Limb (tissue), 2 donors: ENCODE results near the gene SORBS2.
A peak's percentile ranks its signal among the peaks of the same experiment; 100 is the strongest.

Experiments used
- DNase-seq, 2 donors: peaks; one replicate each; pipeline ENCODE4 v3.0.0-alpha.2; 2016; ENCODE audit errors: extremely low spot score in 2 of 2

SORBS2 gene

GRCh38 chr4:185800266-185800945 is 11.6 kb downstream of the SORBS2 start:
- no peak for DNase-seq

- no peak for DNase-seq
Measured at GRCh38 chr4:185799442-185799841, 12.6 kb downstream of the SORBS2 start.

- no peak for DNase-seq
Measured at GRCh38 chr4:185797596-185798338, 14.2 kb downstream of the SORBS2 start.

DNA sequence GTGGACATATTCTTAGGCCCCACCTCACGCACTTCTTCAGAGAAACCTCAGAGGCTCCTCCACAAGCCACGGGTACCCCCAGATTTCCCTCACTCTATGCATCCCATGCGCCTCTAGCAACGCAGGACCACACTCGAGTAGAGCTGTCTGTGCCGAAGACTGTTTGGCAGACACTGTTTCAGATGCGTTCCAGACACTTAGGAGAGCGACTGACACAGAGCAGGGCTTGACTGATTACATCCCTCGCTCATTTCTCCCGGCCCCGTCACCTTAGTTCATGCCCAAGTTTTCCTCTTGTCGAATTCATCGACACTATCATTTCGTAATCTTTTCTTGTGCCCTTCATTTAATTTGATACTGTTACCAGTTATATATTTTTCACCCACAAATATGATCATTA is 15.0 kb downstream of the SORBS2 start:
- no peak for DNase-seq

GRCh38 chr4:185796176-185796575 is 15.8 kb downstream of the SORBS2 start:
- no peak for DNase-seq

DNA sequence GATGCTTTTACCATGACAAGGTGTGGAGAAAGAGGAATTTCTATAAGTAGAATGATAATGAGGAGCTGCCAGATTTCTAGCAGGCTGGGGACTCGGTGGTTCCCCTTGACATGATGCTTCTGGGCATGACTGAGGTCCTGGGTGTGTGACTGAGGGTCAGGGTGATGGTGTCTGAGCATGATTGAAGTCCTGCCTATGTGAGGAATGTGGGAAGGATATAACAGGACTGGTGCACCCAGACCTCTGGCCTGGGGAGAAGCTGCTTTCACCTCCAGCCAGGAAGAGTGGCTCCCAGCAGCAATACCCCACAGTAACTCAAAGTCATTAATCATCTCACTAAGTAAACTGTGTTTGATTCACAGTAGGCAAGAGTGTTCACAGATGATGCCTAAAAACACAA is 17.4 kb downstream of the SORBS2 start:
- DNase-seq: no peak

DNA sequence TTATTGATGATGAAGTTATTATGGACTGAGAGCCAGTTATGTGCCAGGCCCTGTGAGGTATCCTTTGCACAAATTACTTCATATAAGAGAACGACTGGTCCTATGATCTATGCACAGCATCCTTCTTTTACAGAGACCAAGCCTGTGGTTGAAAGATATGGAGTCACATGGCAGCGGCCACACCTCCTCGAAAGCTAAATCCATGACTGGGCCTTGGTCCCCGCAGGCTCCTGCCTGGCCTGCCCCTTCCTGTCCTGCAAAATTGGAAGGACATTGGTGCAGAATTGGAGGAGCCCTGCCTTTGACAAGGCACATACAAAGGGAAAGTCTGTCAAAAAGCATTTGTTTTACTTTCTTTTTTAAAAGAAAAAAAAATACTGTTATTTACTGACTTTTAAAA is 18.3 kb downstream of the SORBS2 start:
- DNase-seq: no peak

GRCh38 chr4:185793116-185793485 is 18.9 kb downstream of the SORBS2 start:
- no peak for DNase-seq

GRCh38 chr4:185792384-185793115 is 19.4 kb downstream of the SORBS2 start:
- peak; percentile 48 to 77 for DNase-seq

- DNase-seq: no peak
Measured at GRCh38 chr4:185787926-185788679, 23.9 kb downstream of the SORBS2 start.

- no peak for DNase-seq
Measured at GRCh38 chr4:185786422-185786821, 25.6 kb downstream of the SORBS2 start.

- no peak for DNase-seq
Measured at GRCh38 chr4:185783574-185783973, 28.4 kb downstream of the SORBS2 start.

- no peak for DNase-seq
Measured at GRCh38 chr4:185782523-185782922, 29.5 kb downstream of the SORBS2 start.

DNA sequence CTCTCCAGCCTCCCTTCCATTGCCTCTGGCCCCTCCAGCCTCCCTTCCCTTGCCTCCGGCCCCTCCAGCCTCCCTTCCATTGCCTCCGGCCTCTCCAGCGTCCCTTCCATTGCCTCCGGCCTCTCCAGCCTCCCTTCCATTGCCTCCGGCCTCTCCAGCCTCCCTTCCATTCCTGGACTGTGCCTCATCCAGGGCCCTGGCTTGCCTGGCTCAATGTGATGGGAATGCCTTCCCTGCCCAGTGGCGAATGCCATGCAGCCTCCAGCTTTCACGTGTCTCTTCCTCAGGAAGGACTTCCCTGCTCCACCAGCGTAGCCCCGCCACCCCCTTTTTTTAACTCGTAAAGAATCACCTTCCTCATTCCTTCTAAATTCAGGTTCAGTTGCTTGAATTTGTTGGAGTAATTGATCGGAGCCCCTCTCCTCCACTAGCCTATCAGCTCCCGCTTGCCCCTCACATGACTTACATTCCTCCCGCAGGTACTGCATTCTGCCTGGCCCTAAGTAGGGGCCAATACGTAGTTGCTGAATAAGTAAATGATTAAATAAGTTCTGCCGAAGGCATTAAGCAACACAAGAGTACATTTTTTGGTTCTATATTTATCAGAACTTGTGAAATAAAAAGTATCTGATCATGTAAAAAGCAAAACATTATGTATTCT is 30.3 kb downstream of the SORBS2 start:
- no peak for DNase-seq

DNA sequence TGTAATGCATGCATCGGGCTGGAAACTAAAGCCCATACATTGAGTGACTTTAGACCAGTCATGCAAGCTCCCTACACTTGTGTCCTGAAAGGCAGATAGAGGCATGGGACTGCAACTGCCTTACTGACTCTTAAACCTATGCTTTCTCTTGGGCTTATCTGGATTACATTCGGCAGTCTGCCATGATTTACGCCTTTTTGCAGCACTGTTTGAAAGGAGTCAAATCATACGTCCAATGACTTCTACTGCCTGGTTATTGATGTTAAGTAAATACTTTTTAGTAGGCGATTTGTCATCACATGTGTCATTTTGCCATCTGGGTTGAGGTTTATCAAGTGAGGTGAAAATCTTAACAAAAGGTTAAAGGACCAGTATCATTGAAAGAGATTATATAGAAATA is 31.5 kb downstream of the SORBS2 start:
- DNase-seq: no peak

DNA sequence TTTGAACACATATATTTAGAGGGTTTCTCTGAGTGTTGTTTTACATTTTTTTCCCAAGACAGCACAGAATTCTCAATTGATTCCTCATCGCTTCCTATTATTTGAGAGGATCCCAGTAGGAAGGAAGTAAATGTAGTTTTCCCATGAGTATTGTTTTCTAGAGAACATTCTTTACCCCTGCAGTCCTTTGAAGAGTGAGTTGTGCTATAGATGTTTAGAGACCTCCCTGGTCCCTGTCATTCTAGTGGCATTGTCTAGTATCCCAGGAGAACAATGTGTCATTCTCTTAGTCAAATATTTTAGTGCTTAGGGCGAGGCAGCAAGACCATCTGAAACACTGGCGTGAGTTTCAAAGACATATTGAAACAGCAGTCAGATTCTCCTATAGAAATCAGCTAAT is 32.5 kb downstream of the SORBS2 start:
- no peak for DNase-seq

- no peak for DNase-seq
Measured at GRCh38 chr4:185778307-185778706, 33.7 kb downstream of the SORBS2 start.

GRCh38 chr4:185775792-185776555 is 36.0 kb downstream of the SORBS2 start:
- DNase-seq: no peak

GRCh38 chr4:185774845-185775680 is 36.9 kb downstream of the SORBS2 start:
- peak in 1 of 2 donors; percentile 20 for DNase-seq
